Measurements from ENCODE around the gene RPGRIP1.

GRCh38 chr14:21275261-21275858 is 4.5 kb upstream of the RPGRIP1 start:
- TF ChIP-seq CTCF (conservative IDR thresholded peaks at IDR 0.05; ENCODE audit: low read length) (no peak), EZH2phosphoT487 (IDR thresholded peaks at IDR 0.05; ENCODE audit: borderline replicate concordance) (no peak)

All from Loucy (cell line).